SJCRH30 (cell line): ENCODE data around the gene RGL2. TPM values are rescaled to one million over a fixed set of nuclear protein-coding genes. Genes with fewer than 3 reads are reported as not detected.
"Not testable (repeated sequence)": the region's sequence is repeated elsewhere in the genome, so short reads cannot be mapped to it uniquely, and the experiment has no call there.

Source experiments
- DNase-seq, 2 experiments: peaks; one replicate each; pipeline ENCODE4 v3.0.0-alpha.2; 2015 to 2020
- H3K27ac ChIP-seq: fragments of 250-450 bp; sonication (Bioruptor Pico); 2 replicates; pipeline ENCODE4 v1.5.1; 2020; ENCODE audit warnings: mild to moderate bottlenecking, moderate library complexity
- H3K27me3 ChIP-seq: fragments of 250-450 bp; sonication (Bioruptor Pico); 2 replicates; pipeline ENCODE4 v1.5.1; 2020; ENCODE audit warnings: mild to moderate bottlenecking, moderate library complexity
- H3K36me3 ChIP-seq: fragments of 250-450 bp; sonication (Bioruptor Pico); 2 replicates; pipeline ENCODE4 v1.5.1; 2020; ENCODE audit warnings: mild to moderate bottlenecking, moderate library complexity
- H3K4me1 ChIP-seq: fragments of 250-450 bp; sonication (Bioruptor Pico); 2 replicates; pipeline ENCODE4 v1.5.1; 2020; ENCODE audit warnings: mild to moderate bottlenecking, moderate library complexity
- H3K4me3 ChIP-seq: fragments of 250-450 bp; sonication (Bioruptor Pico); 2 replicates; pipeline ENCODE4 v1.5.1; 2020; ENCODE audit warnings: mild to moderate bottlenecking, moderate library complexity
- H3K9me3 ChIP-seq: fragments of 250-450 bp; sonication (Bioruptor Pico); replicated peaks from 2 replicates; pipeline ENCODE4 v1.5.1; 2020; ENCODE audit warnings: mild to moderate bottlenecking, moderate library complexity
- total RNA-seq: library from RNA; depleted of rRNA; stranded (reverse); fragments of >200 nt; shearing (Covaris generic); gene quantifications from 2 replicates; pipeline ENCODE4 v1.2.3, GENCODE V29; 2014; rRNA removed

The RGL2 gene
- total RNA-seq = 14.3 and 20.9 TPM in 2 replicates

GRCh38 chr6:33298773-33299236, at the start of gene RGL2:
Gene RGL2, minus strand, starts transcription at chr6:33298942. Its CDS starts 332 bp downstream, at chr6:33298610.
- Histone ChIP-seq H3K9me3 (no peaks in the 10 kb centered on the region), H3K27ac (peak within 1 kb of the TSS; percentile 65), H3K36me3 (no peaks in the 10 kb centered on the region), H3K4me1 (no peaks in the 10 kb centered on the region), H3K27me3 (no peaks in the 10 kb centered on the region), H3K4me3 (peak within 1 kb of the TSS; percentile 68)
- DNase-seq = peak in 1 of 2 experiments; percentile 62

GRCh38 chr6:33347816-33348215, 49.1 kb upstream of the RGL2 start:
- H3K4me3 ChIP-seq = no peak overlapping the region

GRCh38 chr6:33346972-33347371, 48.2 kb upstream of the RGL2 start:
- H3K27me3 ChIP-seq = peaks cover 15% of the 10 kb centered on the region; the same call in 1 of the 2 replicates
- not testable (repeated sequence) for DNase-seq, H3K9me3 ChIP-seq, H3K36me3 ChIP-seq, H3K27ac ChIP-seq, H3K4me1 ChIP-seq, H3K4me3 ChIP-seq

More at GRCh38 chr6:33347816-33348215, 49.1 kb upstream of the RGL2 start:
- no peaks in the 10 kb centered on the region for H3K4me1 ChIP-seq
- no peaks in the 10 kb centered on the region for H3K9me3 ChIP-seq
- no peaks in the 10 kb centered on the region for H3K36me3 ChIP-seq
- no peak for DNase-seq
- no peak overlapping the region for H3K27ac ChIP-seq
- peaks cover 15% of the 10 kb centered on the region; the same call in 1 of the 2 replicates for H3K27me3 ChIP-seq

- DNase-seq = peak; percentile 47 to 72
- no peaks in the 10 kb centered on the region for H3K9me3 ChIP-seq
- peaks cover 12% of the 10 kb centered on the region; the same call in 1 of the 2 replicates for H3K27me3 ChIP-seq
- no peaks in the 10 kb centered on the region for H3K4me1 ChIP-seq
- no peak overlapping the region for H3K27ac ChIP-seq
- no peaks in the 10 kb centered on the region for H3K36me3 ChIP-seq
- no peak overlapping the region for H3K4me3 ChIP-seq
Observed at GRCh38 chr6:33344701-33345697, 46.3 kb upstream of the RGL2 start.

DNA sequence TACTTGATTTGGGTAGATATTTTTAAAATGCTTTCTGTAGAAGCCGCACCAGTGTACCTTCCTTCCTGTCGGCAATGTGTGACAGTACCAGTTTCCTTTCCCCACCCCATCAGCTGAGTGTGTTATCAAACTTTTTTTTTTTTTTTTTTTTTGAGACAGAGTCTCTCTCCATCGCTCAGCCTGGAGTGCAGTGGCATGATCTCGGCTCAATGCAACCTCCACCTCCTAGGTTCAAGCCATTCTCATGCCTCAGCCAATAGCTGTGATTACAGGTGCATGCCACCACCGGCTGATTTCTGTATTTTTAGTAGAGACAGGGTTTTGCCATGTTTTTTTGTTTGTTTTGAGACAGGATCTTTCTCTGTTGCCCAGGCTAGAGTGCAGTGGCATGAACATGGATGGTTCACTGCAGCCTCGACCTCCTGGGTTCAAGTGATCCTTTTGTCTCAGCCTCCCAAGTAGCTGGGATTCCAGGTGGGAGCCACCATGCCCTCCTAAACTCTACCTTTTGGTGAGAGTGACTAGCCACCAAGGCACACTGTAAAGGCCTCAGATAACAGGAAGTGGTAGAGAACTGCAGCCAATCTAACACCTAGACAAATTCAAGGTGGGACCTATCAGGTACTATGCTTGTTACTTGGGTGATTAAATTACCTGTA, 45.3 kb upstream of the RGL2 start:
- no peak for DNase-seq
- H3K27ac ChIP-seq = no peak overlapping the region
- no peaks in the 10 kb centered on the region for H3K9me3 ChIP-seq
- H3K36me3 ChIP-seq = no peaks in the 10 kb centered on the region
- H3K4me1 ChIP-seq = no peaks in the 10 kb centered on the region
- no peak overlapping the region for H3K4me3 ChIP-seq
- peaks cover 12% of the 10 kb centered on the region; the same call in 1 of the 2 replicates for H3K27me3 ChIP-seq

DNA sequence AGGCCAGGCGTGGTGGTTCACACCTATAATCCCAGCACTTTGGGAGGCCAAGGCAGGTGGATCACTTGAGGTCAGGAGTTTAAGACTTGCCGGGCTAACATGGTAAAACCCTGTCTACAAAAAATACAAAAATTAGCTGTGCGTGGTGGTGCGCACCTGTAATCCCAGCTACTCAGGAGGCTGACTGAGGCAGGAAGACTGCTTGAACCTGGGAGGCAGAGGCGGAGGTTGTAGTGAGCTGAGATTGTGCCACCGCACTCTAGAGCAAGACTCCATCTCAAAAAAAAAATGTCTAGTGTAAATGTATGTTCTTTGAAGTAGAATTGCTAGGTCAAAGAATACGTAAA, 44.8 kb upstream of the RGL2 start:
- H3K36me3 ChIP-seq, H3K9me3 ChIP-seq, H3K4me1 ChIP-seq, H3K27ac ChIP-seq, H3K4me3 ChIP-seq, DNase-seq: not testable (repeated sequence)
- peaks cover 12% of the 10 kb centered on the region; the same call in 1 of the 2 replicates for H3K27me3 ChIP-seq

GRCh38 chr6:33339193-33339592, 40.5 kb upstream of the RGL2 start:
- Histone ChIP-seq H3K4me3 (no peak overlapping the region), H3K27ac (no peak overlapping the region), H3K4me1 (no peaks in the 10 kb centered on the region), H3K27me3 (peaks cover under 1% of the 10 kb centered on the region; the same call in 1 of the 2 replicates), H3K36me3 (no peaks in the 10 kb centered on the region), H3K9me3 (no peaks in the 10 kb centered on the region)
- no peak for DNase-seq

GRCh38 chr6:33336495-33336894, 37.8 kb upstream of the RGL2 start:
- H3K4me3 ChIP-seq = no peak overlapping the region

DNA sequence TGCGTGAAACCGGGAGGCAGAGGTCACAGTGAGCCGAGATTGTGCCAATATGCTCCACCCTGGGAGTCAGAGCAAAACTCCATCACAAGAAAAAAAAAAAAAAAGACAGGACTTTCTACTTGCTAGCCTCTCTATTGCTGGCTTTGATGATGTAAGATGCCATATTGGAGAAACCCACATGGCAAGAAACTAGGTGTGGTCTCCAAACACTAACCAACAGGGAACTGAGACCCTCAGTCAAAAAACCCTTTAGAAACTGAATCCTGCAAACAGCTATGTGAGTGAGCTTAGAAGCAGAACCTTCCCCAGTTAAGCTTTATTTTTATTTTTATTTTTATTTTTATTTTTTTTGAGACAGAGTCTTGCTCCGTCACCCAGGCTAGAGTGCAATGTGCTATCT, 37.2 kb upstream of the RGL2 start:
- Histone ChIP-seq H3K4me1 (no peaks in the 10 kb centered on the region), H3K36me3 (no peaks in the 10 kb centered on the region), H3K27ac (no peak overlapping the region), H3K4me3 (no peak overlapping the region), H3K27me3 (no peaks in the 10 kb centered on the region), H3K9me3 (no peaks in the 10 kb centered on the region)
- no peak for DNase-seq

More at GRCh38 chr6:33336495-33336894, 37.8 kb upstream of the RGL2 start:
- Histone ChIP-seq H3K36me3 (no peaks in the 10 kb centered on the region), H3K27ac (no peak overlapping the region), H3K27me3 (no peaks in the 10 kb centered on the region), H3K9me3 (no peaks in the 10 kb centered on the region), H3K4me1 (no peaks in the 10 kb centered on the region)
- no peak for DNase-seq

DNA sequence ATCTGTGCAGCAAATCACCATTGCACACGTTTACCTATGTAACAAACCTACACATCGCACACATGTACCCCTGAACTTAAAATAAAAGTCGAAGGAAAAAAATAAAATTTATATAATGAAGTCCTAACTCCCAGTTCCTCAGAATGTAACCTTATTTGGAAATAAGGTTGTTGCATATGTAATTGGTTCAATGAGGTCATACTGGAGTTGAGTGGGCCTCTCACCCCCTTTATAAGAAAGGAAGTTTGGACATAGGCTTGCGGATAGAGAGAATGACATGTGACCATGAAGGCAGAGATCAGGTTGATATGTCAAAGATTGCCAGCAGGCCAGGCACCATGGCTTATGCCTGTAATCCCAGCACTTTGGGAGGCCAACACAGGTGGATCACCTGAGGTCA, 34.9 kb upstream of the RGL2 start:
- DNase-seq = no peak
- no peaks in the 10 kb centered on the region for H3K4me1 ChIP-seq

GRCh38 chr6:33330736-33331135, 32.0 kb upstream of the RGL2 start:
- Histone ChIP-seq H3K36me3 (no peaks in the 10 kb centered on the region), H3K4me3 (no peak overlapping the region), H3K9me3 (no peaks in the 10 kb centered on the region), H3K4me1 (no peaks in the 10 kb centered on the region), H3K27ac (no peak overlapping the region), H3K27me3 (no peaks in the 10 kb centered on the region)
- DNase-seq = no peak

More for the DNA sequence above, 34.9 kb upstream of the RGL2 start:
- Histone ChIP-seq H3K36me3 (no peaks in the 10 kb centered on the region), H3K4me3 (no peak overlapping the region), H3K9me3 (no peaks in the 10 kb centered on the region), H3K27ac (no peak overlapping the region), H3K27me3 (no peaks in the 10 kb centered on the region)

DNA sequence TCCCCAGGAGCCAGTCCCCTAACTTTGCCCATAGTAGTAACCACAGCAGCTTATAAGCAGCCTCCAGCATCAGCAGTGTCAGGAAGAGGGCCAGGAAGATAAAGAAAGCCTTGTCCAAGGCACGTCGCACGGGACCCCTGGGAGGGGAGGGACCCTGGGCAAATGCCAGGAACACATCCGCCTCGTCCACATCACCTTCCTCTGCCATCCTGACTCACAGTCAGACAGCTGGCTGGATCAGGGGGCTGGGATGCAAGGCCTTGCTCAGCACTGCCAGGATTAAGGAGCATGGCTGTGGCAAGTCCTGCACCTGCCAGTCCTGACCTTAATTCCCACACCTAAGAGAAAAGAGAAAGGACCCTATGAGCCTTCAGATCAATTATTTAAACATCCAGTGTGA, 30.3 kb upstream of the RGL2 start:
- no peaks in the 10 kb centered on the region for H3K36me3 ChIP-seq
- no peak overlapping the region for H3K4me3 ChIP-seq
- peak; percentile 38 to 56 for DNase-seq
- H3K9me3 ChIP-seq = no peaks in the 10 kb centered on the region
- H3K27me3 ChIP-seq = no peaks in the 10 kb centered on the region
- H3K4me1 ChIP-seq = peaks cover 1% of the 10 kb centered on the region
- no peak overlapping the region for H3K27ac ChIP-seq

DNA sequence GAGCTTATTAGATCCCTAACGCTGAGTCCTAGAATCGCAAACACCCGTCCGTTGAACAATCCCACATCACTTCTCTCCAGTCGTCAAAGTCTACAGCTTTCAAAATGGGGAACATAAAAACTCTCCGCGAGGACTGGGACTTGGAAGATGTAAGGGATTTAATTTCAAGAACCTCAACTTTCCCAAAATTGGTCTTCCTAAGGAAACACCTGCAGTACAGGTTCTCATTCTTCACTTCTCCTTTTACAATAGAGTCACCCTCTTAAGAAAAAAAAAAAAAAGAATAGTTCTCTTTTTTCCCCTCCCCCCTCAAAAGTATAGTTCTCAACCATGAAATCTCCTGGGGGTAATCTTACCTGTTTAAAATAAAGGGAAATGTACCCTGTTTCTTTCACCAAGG, 25.4 kb upstream of the RGL2 start:
- H3K4me3 ChIP-seq = peak overlapping the region; percentile 74
- H3K27me3 ChIP-seq = no peaks in the 10 kb centered on the region
- no peak overlapping the region for H3K27ac ChIP-seq

DNA sequence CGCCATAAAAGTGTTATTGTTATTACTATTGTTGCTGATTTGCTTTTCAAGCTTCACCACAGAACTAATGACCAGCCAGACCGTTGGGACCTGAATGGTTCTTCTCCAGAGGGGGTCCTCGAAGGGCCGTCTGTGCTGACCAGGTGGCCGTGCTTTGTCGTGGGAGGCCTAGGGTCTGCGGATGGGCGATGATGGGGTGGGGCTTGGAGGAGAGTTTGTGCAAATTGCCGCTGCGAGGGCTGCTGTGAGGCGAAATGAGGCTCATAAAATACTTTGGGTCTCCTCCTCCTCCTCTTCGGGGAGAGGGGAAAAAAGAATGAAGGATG, 24.8 kb upstream of the RGL2 start:
- H3K4me3 ChIP-seq = peak overlapping the region; percentile 74
- no peaks in the 10 kb centered on the region for H3K9me3 ChIP-seq
- no peak for DNase-seq
- H3K27me3 ChIP-seq = no peaks in the 10 kb centered on the region
- peaks cover 24% of the 10 kb centered on the region for H3K36me3 ChIP-seq
- peaks cover 9% of the 10 kb centered on the region for H3K4me1 ChIP-seq
- H3K27ac ChIP-seq = peak overlapping the region; percentile 76

More for the DNA sequence above, 25.4 kb upstream of the RGL2 start:
- Histone ChIP-seq H3K36me3 (peaks cover 20% of the 10 kb centered on the region), H3K9me3 (no peaks in the 10 kb centered on the region), H3K4me1 (peaks cover 6% of the 10 kb centered on the region)
- no peak for DNase-seq

DNA sequence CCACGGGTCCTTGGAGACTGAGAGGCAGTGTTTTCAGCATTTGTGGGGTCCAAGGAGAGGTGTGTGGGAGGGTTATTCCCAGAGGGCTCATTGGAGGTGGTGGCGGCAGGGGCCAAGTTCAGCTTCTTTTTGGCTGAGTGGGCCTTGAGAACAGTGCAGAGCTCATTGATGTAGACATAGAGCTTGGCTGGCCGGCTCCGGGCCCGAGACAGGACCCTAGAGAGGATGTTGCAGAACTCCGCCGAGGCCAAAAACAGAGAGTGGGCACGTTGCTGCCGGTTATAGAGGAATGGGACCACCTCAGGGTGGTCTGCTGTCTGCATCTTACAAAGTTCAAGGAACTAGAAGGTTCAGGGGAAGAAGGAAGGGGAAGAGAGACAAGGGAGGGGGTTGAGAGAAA, 22.5 kb upstream of the RGL2 start:
- Histone ChIP-seq H3K27ac (no peak overlapping the region), H3K9me3 (no peaks in the 10 kb centered on the region), H3K4me1 (peaks cover 13% of the 10 kb centered on the region), H3K27me3 (no peaks in the 10 kb centered on the region), H3K36me3 (peaks cover 27% of the 10 kb centered on the region), H3K4me3 (no peak overlapping the region)
- DNase-seq = no peak
